ENCODE data around the gene CALD1.
"Not testable (repeated sequence)": the region's sequence is repeated elsewhere in the genome, so short reads cannot be mapped to it uniquely, and the experiment has no call there.

Gene CALD1

GRCh38 chr7:134962270-134962780 lies 182.9 kb downstream of the CALD1 start:
- DNase-seq, result no peak

- no peak for DNase-seq
Observed at GRCh38 chr7:134963036-134963435, 183.6 kb downstream of the CALD1 start.

GRCh38 chr7:134966691-134967090 lies 187.3 kb downstream of the CALD1 start:
- no peak for DNase-seq

- no peak for DNase-seq
Observed at GRCh38 chr7:134968110-134968509, 188.7 kb downstream of the CALD1 start.

- DNase-seq, result not testable (repeated sequence)
Observed at GRCh38 chr7:134981645-134982044, 202.2 kb downstream of the CALD1 start.

GRCh38 chr7:134985894-134986362 lies 206.5 kb downstream of the CALD1 start:
- DNase-seq, result no peak

GRCh38 chr7:134986363-134987251 lies 207.2 kb downstream of the CALD1 start, which contains the start of gene AGBL3:
TSS of gene AGBL3 (plus strand) at chr7:134986508. CDS start at chr7:134987934, 1,426 bp downstream.
- DNase-seq, result peak; percentile 90

GRCh38 chr7:134988161-134988560 lies 208.7 kb downstream of the CALD1 start:
- no peak for DNase-seq

GRCh38 chr7:134991469-134992339 lies 212.3 kb downstream of the CALD1 start:
- DNase-seq, result no peak

- peak; percentile 38 for DNase-seq
Observed at GRCh38 chr7:134992626-134993179, 213.3 kb downstream of the CALD1 start.

- no peak for DNase-seq
Observed at GRCh38 chr7:134993877-134994456, 214.5 kb downstream of the CALD1 start.

GRCh38 chr7:134995239-134996096 lies 216.0 kb downstream of the CALD1 start:
- DNase-seq, result peak; percentile 37

- DNase-seq, result peak; percentile 19
Observed at GRCh38 chr7:134996097-134996550, 216.7 kb downstream of the CALD1 start.

GRCh38 chr7:134997214-134997885 lies 217.9 kb downstream of the CALD1 start:
- DNase-seq, result no peak

GRCh38 chr7:134999136-134999535 lies 219.7 kb downstream of the CALD1 start:
- no peak for DNase-seq

GRCh38 chr7:135001390-135002165 lies 222.1 kb downstream of the CALD1 start:
- no peak for DNase-seq

GRCh38 chr7:135012229-135012628 lies 232.8 kb downstream of the CALD1 start:
- DNase-seq, result no peak
